HG03432 (cell line): ENCODE data around the gene KRTAP2-1.
"Not testable (repeated sequence)": the region's sequence is repeated elsewhere in the genome, so short reads cannot be mapped to it uniquely, and the experiment has no call there.

Experiments
- ATAC-seq: cut with Tn5 transposase; IDR thresholded peaks from one replicate; pipeline ENCODE4 v1.9.1; 2021; ENCODE audit warnings: mild to moderate bottlenecking, moderate library complexity; ENCODE audit not compliant: unreplicated experiment

KRTAP2-1 gene

GRCh38 chr17:41058741-41059140 is 11.6 kb upstream of the KRTAP2-1 start:
- ATAC-seq, result no peak

GRCh38 chr17:41057547-41057946 is 10.4 kb upstream of the KRTAP2-1 start:
- no peak for ATAC-seq

DNA sequence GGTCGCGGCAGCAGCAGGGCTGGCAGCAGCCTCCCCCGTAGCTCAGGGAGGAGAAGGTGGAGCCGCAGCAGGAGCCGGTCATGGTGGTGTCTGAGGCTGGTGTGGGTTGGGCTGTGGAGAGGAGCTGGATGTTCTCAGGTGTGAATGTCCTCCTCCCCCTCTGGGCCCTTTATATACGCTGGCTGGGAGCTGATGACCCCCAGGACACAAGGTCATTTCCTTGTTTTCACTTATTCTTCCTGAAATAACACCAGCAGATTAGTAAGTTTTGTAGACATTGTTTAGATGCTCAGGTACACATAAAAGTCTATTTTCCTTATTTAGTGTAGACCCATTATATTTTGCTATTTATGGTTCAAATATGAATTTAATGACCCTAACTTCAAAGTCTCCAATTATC is 8.0 kb upstream of the KRTAP2-1 start, which contains the start of gene KRTAP2-2:
KRTAP2-2 (minus strand) TSS at position 101 of the 400 bp plus-strand sequence; CDS start at position 82, 19 bp downstream.
- ATAC-seq, result not testable (repeated sequence)

- not testable (repeated sequence) for ATAC-seq
These were observed 7.4 kb upstream of the KRTAP2-1 start for GRCh38 chr17:41054556-41054955.

DNA sequence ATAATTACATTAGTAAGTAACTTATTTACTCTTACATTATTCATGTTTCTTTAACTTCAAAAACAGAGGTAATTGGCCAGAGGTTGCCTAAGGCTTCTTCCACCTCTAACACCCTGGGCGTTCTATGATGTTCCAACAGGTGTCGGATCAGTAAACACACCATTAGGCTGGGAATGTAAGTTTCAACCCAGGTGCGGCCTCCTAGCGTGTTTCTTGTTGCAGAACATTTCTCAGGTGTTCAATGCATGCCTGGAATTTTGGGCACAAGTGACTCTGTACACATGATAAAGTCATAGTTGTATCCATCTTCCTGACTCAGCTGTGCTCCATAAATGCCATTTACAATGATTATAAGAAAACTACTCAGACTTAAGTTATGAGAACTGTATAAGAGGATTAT is 6.9 kb upstream of the KRTAP2-1 start:
- ATAC-seq, result no peak

DNA sequence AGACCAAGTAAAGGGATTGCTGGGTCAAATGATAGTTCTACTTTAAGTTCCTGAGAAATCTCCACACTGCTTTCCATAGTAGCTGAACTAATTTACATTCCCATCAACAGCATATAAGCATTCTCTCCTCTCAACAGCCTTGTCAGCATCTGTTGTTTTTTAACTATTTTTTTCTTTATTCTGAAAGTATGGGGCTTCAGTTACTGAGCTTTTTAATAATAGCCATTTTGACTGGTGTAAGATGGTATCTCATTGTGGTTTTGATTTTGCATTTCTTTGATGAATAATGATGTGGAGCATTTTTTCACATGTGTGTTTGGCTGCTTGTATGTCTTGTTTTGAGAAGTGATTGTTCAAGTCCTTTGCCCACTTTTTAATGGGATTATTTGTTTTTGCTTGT is 5.5 kb upstream of the KRTAP2-1 start:
- no peak for ATAC-seq

DNA sequence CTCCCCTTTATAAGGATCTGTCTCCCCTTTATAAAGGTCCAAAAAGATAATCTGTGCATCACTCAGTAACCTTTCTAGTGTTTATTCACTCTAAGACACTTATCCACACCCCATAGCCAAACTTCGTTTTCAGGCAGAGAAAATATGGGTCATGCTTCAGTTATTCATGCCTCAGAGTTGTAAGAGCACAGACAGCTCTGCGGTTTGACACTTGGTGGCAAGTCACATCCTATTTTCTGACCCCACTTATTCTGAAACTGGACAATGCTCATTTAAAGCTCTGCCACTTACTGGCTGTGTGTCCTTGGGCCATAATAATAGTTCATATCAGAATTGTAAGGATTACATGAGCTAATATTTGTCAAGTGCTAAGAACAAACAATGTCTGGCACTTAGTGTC is 2.0 kb upstream of the KRTAP2-1 start:
- no peak for ATAC-seq

- no peak for ATAC-seq
These were observed 1.3 kb upstream of the KRTAP2-1 start for GRCh38 chr17:41048441-41048840.

GRCh38 chr17:41042953-41043352 is 4.2 kb downstream of the KRTAP2-1 start:
- no peak for ATAC-seq

- ATAC-seq, result not testable (repeated sequence)
These were observed 6.1 kb downstream of the KRTAP2-1 start, which contains the start of gene KRTAP1-1 for GRCh38 chr17:41040783-41041571. TSS of gene KRTAP1-1 (minus strand) at chr17:41041450. CDS start at chr17:41041397, 53 bp downstream.

DNA sequence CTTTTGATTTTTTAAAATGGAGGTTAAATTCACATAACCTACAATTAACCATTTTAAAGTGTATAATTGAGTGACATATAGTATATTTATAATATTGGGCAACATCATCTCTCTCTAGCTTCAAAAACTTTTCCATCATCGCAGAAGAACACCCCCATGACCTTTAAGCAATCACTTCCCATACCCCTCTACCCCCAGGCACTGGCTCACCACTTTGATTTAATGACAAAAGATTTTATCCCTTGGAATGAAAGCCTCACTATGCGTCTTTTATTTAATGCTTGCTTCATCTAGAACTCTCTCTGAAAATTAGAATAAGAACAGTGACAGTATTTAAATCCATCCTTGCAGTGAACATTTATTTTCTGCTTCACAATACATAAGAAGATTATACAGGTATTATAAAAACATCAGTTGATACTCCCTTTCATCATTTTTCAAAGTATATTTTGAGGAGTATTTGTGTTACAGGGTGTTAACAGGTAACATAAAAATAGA is 9.2 kb downstream of the KRTAP2-1 start:
- ATAC-seq, result no peak

GRCh38 chr17:41034346-41034935 is 12.7 kb downstream of the KRTAP2-1 start, which contains the start of gene KRTAP1-3:
TSS of gene KRTAP1-3 (minus strand) at chr17:41034874. CDS start at chr17:41034821, 53 bp downstream.
- not testable (repeated sequence) for ATAC-seq

DNA sequence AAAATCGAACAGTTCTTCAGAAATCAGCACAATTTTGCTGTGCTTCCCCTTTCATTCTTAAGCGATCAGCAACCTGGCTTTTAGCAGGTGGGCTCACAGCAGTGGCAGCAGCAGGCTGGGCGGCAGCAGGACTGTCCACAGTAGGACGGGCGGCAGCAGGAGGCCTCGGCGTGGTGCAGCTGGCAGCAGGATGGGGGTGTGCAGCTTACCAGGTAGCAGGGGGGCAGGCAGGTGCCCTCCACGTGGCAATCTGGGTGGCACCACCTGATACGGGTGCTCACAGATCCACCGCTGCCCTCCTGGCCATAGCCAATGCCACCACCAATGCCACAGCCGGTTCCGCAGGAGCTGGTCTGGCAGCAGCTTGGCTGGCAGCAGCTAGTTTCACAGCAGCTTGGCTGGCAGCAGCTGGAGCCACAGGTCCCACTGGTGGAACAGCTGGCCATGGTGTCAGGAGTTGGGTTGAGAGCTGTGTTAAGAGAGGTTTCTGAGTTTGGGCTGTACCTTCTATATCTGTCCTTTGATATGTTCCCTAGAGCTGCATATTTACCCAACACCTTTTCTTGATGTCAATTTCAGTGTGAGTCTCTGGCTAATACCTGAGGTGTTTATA is 17.4 kb downstream of the KRTAP2-1 start, which contains the start of gene KRTAP1-4:
KRTAP1-4 (minus strand) TSS at position 563 of the 613 bp plus-strand sequence; CDS start at position 446, 117 bp downstream.
- no peak for ATAC-seq

- no peak for ATAC-seq
These were observed 20.2 kb downstream of the KRTAP2-1 start, which contains the start of gene KRTAP1-5 for GRCh38 chr17:41026715-41027471. TSS of gene KRTAP1-5 (minus strand) at chr17:41027208. CDS start at chr17:41027155, 53 bp downstream.

DNA sequence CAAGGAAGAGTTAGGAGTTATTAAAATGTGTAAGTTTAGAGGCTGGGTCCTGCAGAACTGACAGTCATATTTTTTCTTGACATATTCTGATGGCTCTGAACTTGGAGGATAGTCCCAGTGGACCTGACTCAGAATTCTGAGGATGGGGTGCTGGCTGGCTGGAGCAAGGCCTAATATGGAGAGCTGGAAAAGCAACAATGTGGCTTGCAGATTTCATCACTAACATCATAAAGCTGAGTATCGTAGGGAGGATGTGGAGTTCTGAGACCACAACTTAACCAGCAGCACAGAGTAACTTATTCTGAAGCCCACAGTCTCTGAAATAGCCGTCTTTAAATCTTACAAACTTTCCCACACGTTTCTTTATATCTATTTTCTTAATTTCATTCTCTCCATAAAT is 22.4 kb downstream of the KRTAP2-1 start:
- no peak for ATAC-seq

DNA sequence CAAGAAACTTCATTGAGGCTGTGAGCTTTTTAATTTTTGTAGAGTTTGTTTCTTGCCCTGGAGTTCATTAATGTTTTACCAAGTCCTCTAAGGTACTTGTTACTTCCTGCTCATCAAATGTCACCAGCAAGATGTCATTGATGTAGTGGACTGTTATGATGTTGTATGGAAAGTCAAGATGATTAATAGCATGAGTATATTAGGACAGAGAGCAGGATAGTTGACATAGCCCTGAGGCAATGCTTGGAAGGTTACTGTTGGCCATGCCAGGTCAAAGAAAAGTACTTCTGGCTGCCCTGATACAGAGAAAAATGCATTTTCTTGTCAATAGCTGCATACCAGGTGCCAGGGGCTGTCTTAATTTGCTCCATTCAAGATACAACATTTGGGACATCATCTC is 26.8 kb downstream of the KRTAP2-1 start:
- no peak for ATAC-seq

- ATAC-seq, result no peak
These were observed 27.7 kb downstream of the KRTAP2-1 start for GRCh38 chr17:41019415-41019814.

GRCh38 chr17:41018541-41018940 is 28.6 kb downstream of the KRTAP2-1 start:
- no peak for ATAC-seq

- ATAC-seq, result no peak
These were observed 30.4 kb downstream of the KRTAP2-1 start for GRCh38 chr17:41016578-41017215.

- no peak for ATAC-seq
These were observed 31.7 kb downstream of the KRTAP2-1 start for GRCh38 chr17:41015454-41015853.
